ENCODE data around the gene TM4SF20.

DNA sequence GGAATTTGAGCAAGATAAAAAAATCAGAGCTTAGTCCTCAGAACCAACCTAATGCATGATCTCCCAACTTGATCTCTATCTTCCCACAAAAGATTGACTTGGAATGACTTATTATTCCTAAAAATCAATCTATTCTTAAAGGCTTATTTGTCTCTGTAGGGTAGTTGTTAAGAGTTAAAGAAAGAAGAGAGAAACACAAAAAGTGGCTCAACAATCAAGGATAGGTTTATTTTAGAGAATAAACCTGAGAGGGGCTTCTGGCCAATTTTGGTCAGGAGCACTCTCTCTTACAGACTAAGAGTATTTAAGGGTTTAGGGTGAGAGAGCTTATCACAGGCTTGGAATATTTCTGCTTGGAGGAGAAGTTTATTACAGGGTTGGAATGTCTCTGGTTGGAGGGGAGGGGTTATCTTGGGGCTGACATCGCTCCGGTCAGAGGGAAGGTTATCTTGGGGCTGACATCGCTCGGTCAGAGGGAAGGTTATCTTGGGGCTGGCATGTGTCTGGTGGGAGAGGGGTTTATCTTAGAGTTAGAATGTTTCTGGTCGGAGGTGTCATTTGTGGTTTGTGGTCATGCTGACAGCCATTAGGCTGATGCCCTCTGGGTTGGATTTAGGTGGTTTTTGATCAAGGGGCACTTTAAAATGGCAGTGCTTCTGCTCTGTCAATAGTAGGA lies 56.4 kb downstream of the TM4SF20 start:
- TF ChIP-seq POLR2A (IDR thresholded peaks at IDR 0.05), result no peak
- TF ChIP-seq, protein P1, sequence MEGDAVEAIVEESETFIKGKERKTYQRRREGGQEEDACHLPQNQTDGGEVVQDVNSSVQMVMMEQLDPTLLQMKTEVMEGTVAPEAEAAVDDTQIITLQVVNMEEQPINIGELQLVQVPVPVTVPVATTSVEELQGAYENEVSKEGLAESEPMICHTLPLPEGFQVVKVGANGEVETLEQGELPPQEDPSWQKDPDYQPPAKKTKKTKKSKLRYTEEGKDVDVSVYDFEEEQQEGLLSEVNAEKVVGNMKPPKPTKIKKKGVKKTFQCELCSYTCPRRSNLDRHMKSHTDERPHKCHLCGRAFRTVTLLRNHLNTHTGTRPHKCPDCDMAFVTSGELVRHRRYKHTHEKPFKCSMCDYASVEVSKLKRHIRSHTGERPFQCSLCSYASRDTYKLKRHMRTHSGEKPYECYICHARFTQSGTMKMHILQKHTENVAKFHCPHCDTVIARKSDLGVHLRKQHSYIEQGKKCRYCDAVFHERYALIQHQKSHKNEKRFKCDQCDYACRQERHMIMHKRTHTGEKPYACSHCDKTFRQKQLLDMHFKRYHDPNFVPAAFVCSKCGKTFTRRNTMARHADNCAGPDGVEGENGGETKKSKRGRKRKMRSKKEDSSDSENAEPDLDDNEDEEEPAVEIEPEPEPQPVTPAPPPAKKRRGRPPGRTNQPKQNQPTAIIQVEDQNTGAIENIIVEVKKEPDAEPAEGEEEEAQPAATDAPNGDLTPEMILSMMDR (IDR thresholded peaks at IDR 0.05), result no peak
- no peak for TF ChIP-seq EP300 (IDR thresholded peaks at IDR 0.05)
- no peak for TF ChIP-seq POLR2AphosphoS5 (IDR thresholded peaks at IDR 0.05)

Data from stomach (tissue), 4 donors.